ENCODE results near the gene FEZ2.

DNA sequence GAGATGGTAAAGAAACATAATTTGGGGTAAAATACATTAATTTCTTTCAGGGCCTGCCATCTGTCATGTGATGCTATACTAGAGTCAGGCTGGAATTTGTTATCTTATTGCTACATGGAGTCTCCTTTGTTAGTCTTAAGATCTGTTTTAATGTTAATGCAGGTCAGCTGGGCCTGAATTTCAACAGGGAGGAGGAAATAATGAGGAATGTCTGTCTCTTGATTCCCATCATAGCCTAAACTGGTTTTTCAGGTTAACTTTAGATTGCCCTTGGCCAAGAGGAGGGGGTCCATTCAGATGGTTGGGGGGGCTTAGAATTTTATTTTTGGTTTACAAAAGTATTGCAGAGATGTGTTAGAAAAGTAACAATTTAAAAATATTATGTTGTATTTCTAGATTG is 19.0 kb upstream of the FEZ2 start:
- TF ChIP-seq, protein P1, sequence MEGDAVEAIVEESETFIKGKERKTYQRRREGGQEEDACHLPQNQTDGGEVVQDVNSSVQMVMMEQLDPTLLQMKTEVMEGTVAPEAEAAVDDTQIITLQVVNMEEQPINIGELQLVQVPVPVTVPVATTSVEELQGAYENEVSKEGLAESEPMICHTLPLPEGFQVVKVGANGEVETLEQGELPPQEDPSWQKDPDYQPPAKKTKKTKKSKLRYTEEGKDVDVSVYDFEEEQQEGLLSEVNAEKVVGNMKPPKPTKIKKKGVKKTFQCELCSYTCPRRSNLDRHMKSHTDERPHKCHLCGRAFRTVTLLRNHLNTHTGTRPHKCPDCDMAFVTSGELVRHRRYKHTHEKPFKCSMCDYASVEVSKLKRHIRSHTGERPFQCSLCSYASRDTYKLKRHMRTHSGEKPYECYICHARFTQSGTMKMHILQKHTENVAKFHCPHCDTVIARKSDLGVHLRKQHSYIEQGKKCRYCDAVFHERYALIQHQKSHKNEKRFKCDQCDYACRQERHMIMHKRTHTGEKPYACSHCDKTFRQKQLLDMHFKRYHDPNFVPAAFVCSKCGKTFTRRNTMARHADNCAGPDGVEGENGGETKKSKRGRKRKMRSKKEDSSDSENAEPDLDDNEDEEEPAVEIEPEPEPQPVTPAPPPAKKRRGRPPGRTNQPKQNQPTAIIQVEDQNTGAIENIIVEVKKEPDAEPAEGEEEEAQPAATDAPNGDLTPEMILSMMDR (conservative IDR thresholded peaks at IDR 0.05; ENCODE audit: low read depth in 2 of 2): no peak
- TF ChIP-seq POLR2AphosphoS5 (IDR thresholded peaks at IDR 0.05; ENCODE audit: low read depth): no peak
- TF ChIP-seq EZH2 (IDR thresholded peaks at IDR 0.05; ENCODE audit: low read depth, unreplicated experiment): no peak
- TF ChIP-seq, protein P2, sequence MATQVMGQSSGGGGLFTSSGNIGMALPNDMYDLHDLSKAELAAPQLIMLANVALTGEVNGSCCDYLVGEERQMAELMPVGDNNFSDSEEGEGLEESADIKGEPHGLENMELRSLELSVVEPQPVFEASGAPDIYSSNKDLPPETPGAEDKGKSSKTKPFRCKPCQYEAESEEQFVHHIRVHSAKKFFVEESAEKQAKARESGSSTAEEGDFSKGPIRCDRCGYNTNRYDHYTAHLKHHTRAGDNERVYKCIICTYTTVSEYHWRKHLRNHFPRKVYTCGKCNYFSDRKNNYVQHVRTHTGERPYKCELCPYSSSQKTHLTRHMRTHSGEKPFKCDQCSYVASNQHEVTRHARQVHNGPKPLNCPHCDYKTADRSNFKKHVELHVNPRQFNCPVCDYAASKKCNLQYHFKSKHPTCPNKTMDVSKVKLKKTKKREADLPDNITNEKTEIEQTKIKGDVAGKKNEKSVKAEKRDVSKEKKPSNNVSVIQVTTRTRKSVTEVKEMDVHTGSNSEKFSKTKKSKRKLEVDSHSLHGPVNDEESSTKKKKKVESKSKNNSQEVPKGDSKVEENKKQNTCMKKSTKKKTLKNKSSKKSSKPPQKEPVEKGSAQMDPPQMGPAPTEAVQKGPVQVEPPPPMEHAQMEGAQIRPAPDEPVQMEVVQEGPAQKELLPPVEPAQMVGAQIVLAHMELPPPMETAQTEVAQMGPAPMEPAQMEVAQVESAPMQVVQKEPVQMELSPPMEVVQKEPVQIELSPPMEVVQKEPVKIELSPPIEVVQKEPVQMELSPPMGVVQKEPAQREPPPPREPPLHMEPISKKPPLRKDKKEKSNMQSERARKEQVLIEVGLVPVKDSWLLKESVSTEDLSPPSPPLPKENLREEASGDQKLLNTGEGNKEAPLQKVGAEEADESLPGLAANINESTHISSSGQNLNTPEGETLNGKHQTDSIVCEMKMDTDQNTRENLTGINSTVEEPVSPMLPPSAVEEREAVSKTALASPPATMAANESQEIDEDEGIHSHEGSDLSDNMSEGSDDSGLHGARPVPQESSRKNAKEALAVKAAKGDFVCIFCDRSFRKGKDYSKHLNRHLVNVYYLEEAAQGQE (IDR thresholded peaks at IDR 0.05; ENCODE audit: unreplicated experiment): no peak
- TF ChIP-seq EZH2phosphoT487 (IDR thresholded peaks at IDR 0.05; ENCODE audit: unreplicated experiment): no peak
- TF ChIP-seq CREB1 (CRISPR knock-in tag; IDR thresholded peaks at IDR 0.05; ENCODE audit: low read depth): no peak
- no peak for TF ChIP-seq JUNB (IDR thresholded peaks at IDR 0.05; ENCODE audit: unreplicated experiment)
- TF ChIP-seq, protein P3, sequence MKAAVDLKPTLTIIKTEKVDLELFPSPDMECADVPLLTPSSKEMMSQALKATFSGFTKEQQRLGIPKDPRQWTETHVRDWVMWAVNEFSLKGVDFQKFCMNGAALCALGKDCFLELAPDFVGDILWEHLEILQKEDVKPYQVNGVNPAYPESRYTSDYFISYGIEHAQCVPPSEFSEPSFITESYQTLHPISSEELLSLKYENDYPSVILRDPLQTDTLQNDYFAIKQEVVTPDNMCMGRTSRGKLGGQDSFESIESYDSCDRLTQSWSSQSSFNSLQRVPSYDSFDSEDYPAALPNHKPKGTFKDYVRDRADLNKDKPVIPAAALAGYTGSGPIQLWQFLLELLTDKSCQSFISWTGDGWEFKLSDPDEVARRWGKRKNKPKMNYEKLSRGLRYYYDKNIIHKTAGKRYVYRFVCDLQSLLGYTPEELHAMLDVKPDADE (IDR thresholded peaks at IDR 0.05): no peak
- no peak for TF ChIP-seq ZNF331 (CRISPR knock-in tag; IDR thresholded peaks at IDR 0.05; ENCODE audit: low read depth)
- no peak for TF ChIP-seq STAT1 (IDR thresholded peaks at IDR 0.05; ENCODE audit: unreplicated experiment)

All from GM23338 (cell line).